Hepatocyte (in vitro differentiated cells): ENCODE data around the gene CRMP1. TPM values are rescaled to one million over a fixed set of nuclear protein-coding genes. Genes with fewer than 3 reads are reported as not detected.

ENCODE experiments used
- DNase-seq: peaks from one replicate; pipeline ENCODE4 v3.0.0-alpha.2; 2016; ENCODE audit warnings: low spot score
- H2AFZ ChIP-seq: fragments of 200-600 bp; sonication (generic); 2 replicates; pipeline ENCODE4 v1.6.0; 2016; ENCODE audit warnings: antibody characterized with exemption, mild to moderate bottlenecking
- H3K27ac ChIP-seq: fragments of 200-600 bp; sonication (generic); 2 replicates; pipeline ENCODE4 v1.5.1; 2016; ENCODE audit warnings: mild to moderate bottlenecking
- H3K27me3 ChIP-seq: fragments of 200-600 bp; sonication (generic); 2 replicates; pipeline ENCODE4 v1.6.1; 2016
- H3K36me3 ChIP-seq: fragments of 200-600 bp; sonication (generic); replicated peaks from 2 replicates; pipeline ENCODE4 v1.5.1; 2016; ENCODE audit warnings: low read depth; ENCODE audit not compliant: insufficient read depth
- H3K4me1 ChIP-seq: fragments of 200-600 bp; sonication (generic); 2 replicates; pipeline ENCODE4 v1.5.1; 2016; ENCODE audit warnings: mild to moderate bottlenecking, moderate library complexity; ENCODE audit not compliant: insufficient read depth
- H3K4me2 ChIP-seq: fragments of 200-600 bp; sonication (generic); 2 replicates; pipeline ENCODE4 v1.6.0; 2016
- H3K4me3 ChIP-seq: fragments of 200-600 bp; sonication (generic); 2 replicates; pipeline ENCODE4 v1.5.1; 2016; ENCODE audit warnings: mild to moderate bottlenecking
- H3K79me2 ChIP-seq: fragments of 200-600 bp; sonication (generic); 2 replicates; pipeline ENCODE4 v1.6.0; 2017; ENCODE audit warnings: mild to moderate bottlenecking
- H3K9me2 ChIP-seq: fragments of 200-600 bp; sonication (generic); replicated peaks from 2 replicates; pipeline ENCODE4 v1.6.0; 2017; ENCODE audit warnings: mild to moderate bottlenecking; ENCODE audit not compliant: insufficient read depth
- H3K9me3 ChIP-seq: fragments of 200-600 bp; sonication (generic); 2 replicates; pipeline ENCODE4 v1.5.1; 2016; ENCODE audit warnings: low read depth, mild to moderate bottlenecking
- H4K20me1 ChIP-seq: fragments of 200-600 bp; sonication (generic); 2 replicates; pipeline ENCODE4 v1.6.0; 2016; ENCODE audit warnings: mild to moderate bottlenecking; ENCODE audit not compliant: insufficient read depth, poor library complexity, severe bottlenecking
- EZH2 ChIP-seq: fragments of 200-600 bp; sonication (generic); IDR thresholded peaks from 2 replicates; pipeline ENCODE4 v1.6.1; 2016; ENCODE audit warnings: antibody characterized with exemption, mild to moderate bottlenecking, borderline replicate concordance
- EZH2phosphoT487 ChIP-seq: fragments of 200-600 bp; sonication (generic); IDR thresholded peaks from one replicate; pipeline ENCODE4 v1.6.1; 2018; ENCODE audit warnings: antibody characterized with exemption, mild to moderate bottlenecking, low read depth, moderate library complexity; ENCODE audit not compliant: unreplicated experiment, severe bottlenecking
- WGBS: methylation state at CpG from one replicate; pipeline ENCODE4 v1.1.6; 2016; ENCODE audit warnings: low lambda C conversion rate; ENCODE audit errors: missing lambda C conversion rate; 5-methylcytosine and 5-hydroxymethylcytosine counted together
- polyA plus RNA-seq: library from polyadenylated mRNA; unstranded; fragments of >200 nt; fragmentation: Nextera tagmentation; extraction: Ambion mirVana; gene quantifications from 2 replicates; pipeline ENCODE4 v1.2.1, GENCODE V29; 2016
- total RNA-seq: library from RNA; depleted of rRNA; stranded (reverse); fragments of >200 nt; gene quantifications from 2 replicates; pipeline ENCODE4 v1.2.3, GENCODE V29; 2014
- TF ChIP-seq, protein P1 (sequence below): fragments of 200-600 bp; sonication (generic); IDR thresholded peaks from 2 replicates; pipeline ENCODE4 v1.5.1; 2016; ENCODE audit warnings: antibody characterized with exemption, mild to moderate bottlenecking; ENCODE audit not compliant: poor library complexity

CRMP1 gene
- total and polyA plus RNA-seq, 2 experiments from 2014 or later, result 12.5 to 12.9 TPM

GRCh38 chr4:5900844-5901243 is 8.0 kb upstream of the CRMP1 start:
- H3K4me1 ChIP-seq, result no peaks in the 10 kb centered on the region
- H3K9me2 ChIP-seq, result no peaks in the 10 kb centered on the region
- no peak for DNase-seq
- 89% methylated on average over 5 of the region's 5 CpGs for WGBS
- no peaks in the 10 kb centered on the region for H3K36me3 ChIP-seq
- H3K9me3 ChIP-seq, result no peaks in the 10 kb centered on the region
- H4K20me1 ChIP-seq, result no peaks in the 10 kb centered on the region
- H2AFZ ChIP-seq, result no peak overlapping the region
- H3K4me2 ChIP-seq, result no peak overlapping the region
- TF ChIP-seq EZH2, result no peak
- TF ChIP-seq, protein P1, sequence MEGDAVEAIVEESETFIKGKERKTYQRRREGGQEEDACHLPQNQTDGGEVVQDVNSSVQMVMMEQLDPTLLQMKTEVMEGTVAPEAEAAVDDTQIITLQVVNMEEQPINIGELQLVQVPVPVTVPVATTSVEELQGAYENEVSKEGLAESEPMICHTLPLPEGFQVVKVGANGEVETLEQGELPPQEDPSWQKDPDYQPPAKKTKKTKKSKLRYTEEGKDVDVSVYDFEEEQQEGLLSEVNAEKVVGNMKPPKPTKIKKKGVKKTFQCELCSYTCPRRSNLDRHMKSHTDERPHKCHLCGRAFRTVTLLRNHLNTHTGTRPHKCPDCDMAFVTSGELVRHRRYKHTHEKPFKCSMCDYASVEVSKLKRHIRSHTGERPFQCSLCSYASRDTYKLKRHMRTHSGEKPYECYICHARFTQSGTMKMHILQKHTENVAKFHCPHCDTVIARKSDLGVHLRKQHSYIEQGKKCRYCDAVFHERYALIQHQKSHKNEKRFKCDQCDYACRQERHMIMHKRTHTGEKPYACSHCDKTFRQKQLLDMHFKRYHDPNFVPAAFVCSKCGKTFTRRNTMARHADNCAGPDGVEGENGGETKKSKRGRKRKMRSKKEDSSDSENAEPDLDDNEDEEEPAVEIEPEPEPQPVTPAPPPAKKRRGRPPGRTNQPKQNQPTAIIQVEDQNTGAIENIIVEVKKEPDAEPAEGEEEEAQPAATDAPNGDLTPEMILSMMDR, result no peak
- no peak for TF ChIP-seq EZH2phosphoT487
- peaks cover 54% of the 10 kb centered on the region for H3K27me3 ChIP-seq
- no peaks in the 10 kb centered on the region for H3K79me2 ChIP-seq
- H3K4me3 ChIP-seq, result no peak overlapping the region
- no peak overlapping the region for H3K27ac ChIP-seq

DNA sequence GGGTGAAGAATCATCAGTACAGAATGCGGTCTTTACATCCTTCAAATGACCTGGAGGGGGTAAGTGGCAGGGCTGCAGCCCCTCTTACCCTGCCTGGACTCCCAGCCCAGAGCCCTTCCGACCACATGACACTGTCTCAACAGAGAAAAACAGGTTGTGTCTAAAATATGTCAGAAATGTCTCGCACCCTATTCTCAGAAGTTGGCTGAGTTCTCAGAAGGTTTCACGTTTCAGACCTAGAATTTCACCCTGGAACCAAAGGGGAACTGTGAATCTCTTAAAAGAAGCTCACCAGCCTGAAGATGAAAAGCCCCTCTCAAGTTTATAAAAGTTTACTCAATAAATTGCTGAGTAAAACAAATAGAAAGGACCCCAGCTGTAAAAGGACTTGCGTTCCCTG is 7.0 kb upstream of the CRMP1 start:
- no peaks in the 10 kb centered on the region for H4K20me1 ChIP-seq
- H3K27ac ChIP-seq, result no peak overlapping the region
- TF ChIP-seq EZH2, result no peak
- no peak for TF ChIP-seq EZH2phosphoT487
- TF ChIP-seq, protein P1, result no peak
- H3K27me3 ChIP-seq, result peaks cover 55% of the 10 kb centered on the region
- no peak overlapping the region for H3K4me3 ChIP-seq
- H3K4me2 ChIP-seq, result no peak overlapping the region
- H3K79me2 ChIP-seq, result no peaks in the 10 kb centered on the region
- no peaks in the 10 kb centered on the region for H3K9me3 ChIP-seq
- H3K36me3 ChIP-seq, result no peaks in the 10 kb centered on the region
- H2AFZ ChIP-seq, result no peak overlapping the region
- H3K9me2 ChIP-seq, result no peaks in the 10 kb centered on the region
- H3K4me1 ChIP-seq, result no peaks in the 10 kb centered on the region
- no peak for DNase-seq
- 63% methylated on average over 5 of the region's 5 CpGs for WGBS

DNA sequence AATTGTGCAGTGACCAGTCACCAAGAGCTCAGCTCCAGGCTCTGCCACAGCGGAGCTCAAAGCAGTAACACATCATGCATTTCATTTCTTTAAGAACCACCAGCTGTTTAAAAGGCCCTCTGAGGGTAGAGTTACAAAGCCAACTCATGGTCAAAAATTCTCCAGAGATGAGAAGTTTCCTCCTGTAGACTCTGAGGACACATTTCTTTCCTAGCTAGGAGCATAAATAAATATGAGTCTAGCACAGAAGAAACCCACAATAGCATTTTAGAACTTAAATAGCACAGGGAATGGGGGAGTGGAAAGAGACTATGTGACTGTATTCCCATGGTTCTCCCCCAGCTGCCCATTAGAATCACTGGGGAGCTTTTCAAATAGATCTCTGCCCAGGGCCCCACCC is 6.5 kb upstream of the CRMP1 start:
- WGBS, result 100% methylated on average over 1 of the region's 1 CpG
- no peaks in the 10 kb centered on the region for H4K20me1 ChIP-seq

More for the DNA sequence above, 6.5 kb upstream of the CRMP1 start:
- TF ChIP-seq EZH2 (no peak), EZH2phosphoT487 (no peak)
- TF ChIP-seq, protein P1, result no peak
- no peaks in the 10 kb centered on the region for H3K9me3 ChIP-seq
- no peak overlapping the region for H3K27ac ChIP-seq
- no peaks in the 10 kb centered on the region for H3K4me1 ChIP-seq
- H3K4me2 ChIP-seq, result no peak overlapping the region
- no peaks in the 10 kb centered on the region for H3K36me3 ChIP-seq
- H3K27me3 ChIP-seq, result peaks cover 56% of the 10 kb centered on the region
- H2AFZ ChIP-seq, result no peak overlapping the region
- H3K4me3 ChIP-seq, result no peak overlapping the region
- no peaks in the 10 kb centered on the region for H3K9me2 ChIP-seq
- DNase-seq, result no peak
- H3K79me2 ChIP-seq, result no peaks in the 10 kb centered on the region
